Retina (tissue), 1 donor: ENCODE data around the gene YBEY.
"Not testable (repeated sequence)": the region's sequence is repeated elsewhere in the genome, so short reads cannot be mapped to it uniquely, and the experiment has no call there.

Source experiments
- DNase-seq: peaks from one replicate; pipeline ENCODE4 v3.0.0-alpha.2; 2016

The YBEY gene, protein sequence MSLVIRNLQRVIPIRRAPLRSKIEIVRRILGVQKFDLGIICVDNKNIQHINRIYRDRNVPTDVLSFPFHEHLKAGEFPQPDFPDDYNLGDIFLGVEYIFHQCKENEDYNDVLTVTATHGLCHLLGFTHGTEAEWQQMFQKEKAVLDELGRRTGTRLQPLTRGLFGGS

DNA sequence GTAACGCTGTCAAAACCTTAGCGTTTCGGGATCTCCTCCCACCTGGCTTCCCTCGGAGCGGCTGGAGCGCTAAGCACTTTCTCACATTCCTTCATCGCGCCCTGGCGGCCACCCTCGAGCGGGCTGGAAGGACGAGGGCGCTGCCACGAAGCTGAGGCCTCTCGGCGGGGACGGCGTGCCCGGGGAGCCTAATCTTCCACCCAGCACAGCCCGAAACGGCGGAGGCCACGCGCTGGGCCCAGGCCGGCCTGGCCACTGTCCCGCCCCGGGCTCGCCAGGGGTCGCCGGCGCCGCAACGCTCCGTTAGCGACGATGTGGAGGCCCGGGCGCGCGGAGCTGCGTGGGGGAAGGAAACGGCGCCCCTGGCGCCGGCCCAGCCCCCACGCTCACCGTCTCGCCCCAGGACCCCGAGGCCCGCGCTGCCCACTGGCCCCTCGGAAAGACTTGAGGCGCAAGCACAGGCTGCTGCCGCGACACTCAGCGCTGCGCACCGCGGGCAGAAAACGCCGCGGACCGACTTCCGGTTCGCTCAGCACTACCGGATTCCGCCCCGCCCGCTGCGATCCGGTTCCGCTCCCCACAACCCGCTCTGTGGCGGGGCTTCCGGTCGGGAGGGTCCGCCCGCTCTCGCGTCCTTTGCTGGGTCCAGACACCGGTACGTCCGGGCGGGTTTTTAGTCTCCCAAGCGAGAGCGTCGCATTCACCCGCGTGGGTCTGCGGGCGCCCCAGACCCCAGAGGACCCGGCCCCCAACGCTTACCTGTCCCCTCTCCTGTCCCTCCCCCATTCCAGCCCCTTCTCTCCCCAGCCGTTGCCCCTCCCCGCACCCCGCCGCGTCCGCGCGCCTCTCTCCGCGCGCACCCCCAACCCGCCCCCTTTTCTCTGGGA is at the start of gene YBEY:
Gene YBEY, plus strand, starts transcription at position 582 of the 887 bp plus-strand sequence. CDS start 572 bp downstream, outside the sequence.
- peak; percentile 95 for DNase-seq

DNA sequence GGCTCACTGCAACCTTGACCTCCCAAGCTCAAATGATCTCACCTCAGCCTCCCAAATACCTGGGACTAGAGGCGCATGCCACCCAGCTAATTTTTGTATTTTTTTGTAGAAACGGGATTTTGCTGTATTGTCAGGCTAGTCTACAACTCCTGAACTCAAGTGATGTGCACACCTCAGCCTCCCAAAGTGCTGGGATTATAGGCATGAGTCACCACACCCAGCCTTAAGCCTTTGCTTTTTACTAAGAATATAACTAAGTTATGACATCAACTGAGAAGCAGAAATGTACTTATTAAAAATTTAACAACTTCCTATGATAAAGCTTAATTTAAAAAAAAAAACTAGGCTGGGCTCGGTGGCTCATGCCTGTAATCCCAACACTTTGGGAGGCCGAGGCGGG is 48.7 kb upstream of the YBEY start:
- DNase-seq: no peak

DNA sequence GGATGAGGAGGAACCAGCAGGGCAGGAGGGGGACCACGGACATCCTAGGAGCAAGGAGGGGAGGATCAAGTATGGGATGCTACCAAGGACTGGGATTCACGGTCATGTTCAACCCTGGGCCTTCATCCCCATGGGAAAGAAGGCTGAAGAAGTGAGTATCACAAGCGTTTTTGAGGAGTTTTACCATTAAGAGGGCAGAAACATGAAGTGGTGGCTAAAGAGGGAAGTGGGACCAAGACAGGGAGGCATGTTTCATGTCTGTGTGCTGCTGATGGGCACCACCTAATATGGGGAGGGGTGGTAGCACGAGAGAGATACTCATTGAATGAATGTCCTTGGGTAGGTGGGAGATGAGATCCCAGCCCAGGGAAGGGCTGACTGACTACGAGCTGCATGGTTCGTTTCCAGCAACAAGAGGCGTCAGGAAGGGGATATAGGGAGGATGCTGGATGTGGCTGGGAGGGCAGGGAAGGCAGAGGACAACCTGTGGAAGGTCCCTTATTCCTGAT is 46.3 kb upstream of the YBEY start:
- no peak for DNase-seq

DNA sequence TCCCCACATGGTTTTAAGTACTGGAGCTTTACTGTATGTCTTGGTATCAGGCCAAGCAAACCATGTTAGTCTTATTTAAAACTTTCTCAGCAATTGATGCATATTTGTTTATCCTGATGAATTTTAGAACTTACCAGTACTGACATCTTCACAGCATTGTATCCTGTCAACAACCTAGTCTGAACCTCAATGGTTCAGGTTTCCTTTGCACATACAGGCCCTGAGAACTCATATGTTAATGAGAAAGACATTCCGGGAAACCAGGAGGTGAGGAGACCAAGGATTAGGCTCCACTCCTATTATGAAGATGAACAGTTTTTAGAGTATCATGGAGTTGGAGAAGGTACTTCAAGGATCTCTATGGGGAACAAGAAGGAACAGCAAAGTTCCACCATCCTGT is 44.6 kb upstream of the YBEY start:
- not testable (repeated sequence) for DNase-seq

DNA sequence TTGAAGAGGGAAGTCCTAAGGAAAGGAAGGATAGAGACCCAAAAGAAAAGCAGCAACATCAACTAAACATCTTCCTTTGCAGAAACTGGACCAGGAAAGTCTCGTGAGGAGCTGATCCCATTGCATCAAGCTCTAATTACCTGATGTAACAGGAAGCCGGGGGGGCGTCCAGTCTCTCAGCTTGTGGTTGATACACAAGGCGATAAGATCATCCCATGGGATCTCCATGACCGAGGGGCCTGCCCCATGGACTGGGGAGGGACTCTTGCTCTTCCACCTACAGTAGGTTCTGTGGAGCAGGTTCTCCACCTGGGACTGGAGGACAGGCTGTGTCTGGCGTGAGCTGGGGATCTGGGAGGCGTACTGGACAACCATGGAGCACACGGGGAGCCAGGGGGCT is 42.8 kb upstream of the YBEY start:
- no peak for DNase-seq

DNA sequence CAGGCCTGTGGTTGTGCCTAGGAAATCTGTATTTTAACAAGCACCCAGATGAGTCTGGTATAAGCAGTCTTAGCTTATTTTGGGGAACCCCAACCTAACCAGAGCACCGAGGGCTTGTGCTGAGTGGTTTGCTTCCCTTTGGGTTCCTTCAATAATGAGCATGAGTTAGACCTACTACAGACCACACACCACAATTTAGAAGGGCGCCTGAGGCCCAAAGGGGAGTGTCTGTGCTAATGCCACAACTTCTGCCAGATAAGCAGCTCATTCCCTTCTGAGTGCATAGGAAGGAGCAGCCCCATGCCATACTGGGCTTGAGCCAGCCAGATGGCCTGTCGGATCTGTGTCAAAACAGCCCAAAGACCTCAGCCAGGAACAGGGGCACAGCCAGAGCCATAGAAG is 42.2 kb upstream of the YBEY start:
- DNase-seq: no peak

DNA sequence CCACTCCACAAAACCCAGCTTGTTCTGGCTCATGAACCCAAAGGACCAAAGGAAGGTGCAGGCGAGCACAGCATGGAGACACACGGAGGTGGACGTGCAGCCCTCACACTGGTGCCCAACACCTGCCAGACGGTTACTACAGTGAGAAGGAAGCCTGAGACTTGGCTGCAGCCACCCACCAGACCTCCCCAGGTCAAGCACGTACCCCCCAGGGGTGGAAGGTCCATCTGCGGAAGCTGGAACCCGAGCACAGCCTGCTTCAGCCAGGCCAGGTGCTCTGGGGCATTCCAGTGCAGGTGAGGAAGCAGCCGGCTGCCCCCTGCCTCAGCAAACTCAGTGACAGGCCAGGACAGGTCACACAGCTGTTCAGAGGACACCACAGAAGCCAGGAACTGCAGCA is 41.5 kb upstream of the YBEY start:
- no peak for DNase-seq

DNA sequence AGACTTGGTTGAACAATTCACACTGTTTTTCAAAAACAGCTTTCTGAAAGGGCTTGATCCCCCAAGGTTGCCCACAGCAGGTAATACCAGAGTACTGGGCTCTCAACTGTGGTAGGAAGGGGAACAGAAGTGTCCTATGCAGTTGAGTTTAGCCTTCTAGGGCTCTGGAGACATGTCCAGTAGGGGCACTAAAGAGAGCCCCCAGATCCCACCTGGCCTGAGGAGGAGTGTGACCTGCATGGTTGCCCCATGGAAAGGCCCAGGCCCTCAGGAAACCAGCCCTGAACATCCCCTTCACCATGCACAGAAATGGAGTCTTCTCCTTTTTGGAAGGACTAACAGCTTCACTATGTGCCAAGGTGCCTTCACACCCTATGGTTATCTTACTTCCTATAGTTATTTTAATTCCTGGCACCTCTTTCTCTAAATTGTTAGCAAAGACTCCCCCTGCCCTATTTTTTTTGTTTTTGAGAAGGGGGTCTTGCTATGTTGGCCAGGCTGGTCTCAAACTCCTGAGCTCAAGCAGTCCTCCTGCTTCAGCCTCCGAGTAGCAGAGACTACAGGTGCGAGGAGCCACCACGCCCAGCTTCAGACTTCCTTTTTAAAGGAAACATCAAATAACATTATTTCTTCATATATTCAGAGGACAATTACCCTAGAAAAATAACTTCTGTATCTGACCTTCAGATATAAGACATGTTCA is 40.8 kb upstream of the YBEY start:
- DNase-seq: no peak

DNA sequence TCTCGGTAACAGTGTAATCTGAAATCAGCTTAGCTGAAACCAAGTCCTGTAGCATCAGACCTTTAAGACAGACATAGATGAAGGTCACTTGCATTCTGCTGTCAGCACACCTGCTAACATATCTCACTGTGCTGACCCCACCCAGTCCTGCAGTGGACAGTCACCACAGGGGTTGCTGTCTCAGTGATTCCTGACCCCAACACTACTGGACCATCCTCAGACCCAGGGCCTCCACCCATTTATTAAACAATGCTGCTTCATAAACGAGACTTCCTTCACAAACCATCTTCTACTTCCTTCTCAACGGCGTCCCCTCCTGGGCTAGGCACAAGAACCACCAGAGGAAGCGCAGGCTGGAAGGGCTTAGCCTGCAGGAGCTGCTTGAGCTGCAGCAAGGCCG is 39.8 kb upstream of the YBEY start:
- DNase-seq: no peak

DNA sequence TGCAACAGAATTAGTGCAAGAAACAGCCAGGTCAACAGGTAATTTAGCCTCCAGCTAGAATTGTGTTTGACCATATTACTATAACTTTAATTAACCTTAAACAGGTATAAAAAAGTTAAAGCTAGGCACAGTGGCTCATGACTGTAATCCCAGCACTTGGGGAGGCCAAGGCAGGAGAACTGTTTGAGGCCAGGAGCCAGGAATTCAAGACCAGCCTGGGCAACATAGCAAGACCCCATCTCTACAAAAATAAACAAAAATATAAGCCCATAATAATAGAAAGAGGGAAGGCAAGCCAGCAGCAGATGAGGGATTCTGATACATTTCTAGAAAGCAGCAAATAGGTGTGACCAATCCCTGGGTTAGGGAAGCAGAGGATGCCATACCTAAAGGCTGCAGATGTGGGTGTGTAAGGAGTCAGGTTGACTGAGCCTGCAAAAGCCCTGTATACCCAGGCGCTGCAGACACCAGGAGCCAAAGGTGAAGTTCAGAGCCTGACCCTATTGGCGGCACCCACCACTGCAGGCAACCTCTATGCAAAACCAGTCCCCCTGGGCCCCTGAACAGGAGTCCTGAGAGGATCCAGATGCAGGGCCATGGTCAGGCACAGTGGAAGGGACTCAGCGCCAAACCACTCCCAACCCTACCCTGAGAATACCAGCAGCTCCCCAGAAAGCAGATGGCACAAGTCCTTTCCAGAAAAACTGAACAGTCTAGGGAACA is 38.3 kb upstream of the YBEY start:
- DNase-seq: no peak

DNA sequence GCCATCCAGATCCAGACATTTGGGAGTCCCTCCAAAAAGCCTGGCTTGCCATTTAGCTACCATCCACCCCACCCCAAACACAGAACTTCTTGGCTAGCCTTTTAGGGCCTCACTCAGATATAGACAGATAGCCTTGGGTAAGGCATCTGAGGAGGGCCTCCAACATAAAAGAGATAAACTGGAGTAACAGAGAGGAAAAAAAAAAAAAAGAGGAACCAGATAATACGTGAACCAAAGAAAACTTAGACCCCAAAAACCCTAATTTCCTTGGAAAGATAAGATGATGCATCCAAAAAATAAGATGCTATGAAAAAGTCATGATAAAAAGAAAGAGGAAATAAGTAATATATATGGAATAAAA is 37.7 kb upstream of the YBEY start:
- DNase-seq: no peak

DNA sequence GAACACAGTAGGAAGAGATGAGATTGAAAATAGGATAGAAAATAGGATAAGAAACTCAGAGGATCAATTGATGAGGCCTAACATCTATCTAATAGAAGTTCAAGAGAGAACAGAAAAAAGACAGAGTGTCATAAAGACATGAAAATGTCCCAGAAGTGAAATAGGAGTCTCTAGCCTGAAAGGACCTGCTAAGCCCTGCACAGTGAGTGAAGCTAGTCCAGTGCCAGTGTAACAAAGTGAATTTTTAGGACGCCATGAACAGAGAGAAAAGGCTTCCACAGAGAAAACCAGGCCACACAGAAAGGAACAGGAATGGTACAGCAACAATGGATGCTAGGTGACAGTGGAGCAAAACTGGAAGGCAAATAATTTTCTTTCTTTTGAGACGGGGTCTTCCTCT is 37.3 kb upstream of the YBEY start:
- DNase-seq: no peak

DNA sequence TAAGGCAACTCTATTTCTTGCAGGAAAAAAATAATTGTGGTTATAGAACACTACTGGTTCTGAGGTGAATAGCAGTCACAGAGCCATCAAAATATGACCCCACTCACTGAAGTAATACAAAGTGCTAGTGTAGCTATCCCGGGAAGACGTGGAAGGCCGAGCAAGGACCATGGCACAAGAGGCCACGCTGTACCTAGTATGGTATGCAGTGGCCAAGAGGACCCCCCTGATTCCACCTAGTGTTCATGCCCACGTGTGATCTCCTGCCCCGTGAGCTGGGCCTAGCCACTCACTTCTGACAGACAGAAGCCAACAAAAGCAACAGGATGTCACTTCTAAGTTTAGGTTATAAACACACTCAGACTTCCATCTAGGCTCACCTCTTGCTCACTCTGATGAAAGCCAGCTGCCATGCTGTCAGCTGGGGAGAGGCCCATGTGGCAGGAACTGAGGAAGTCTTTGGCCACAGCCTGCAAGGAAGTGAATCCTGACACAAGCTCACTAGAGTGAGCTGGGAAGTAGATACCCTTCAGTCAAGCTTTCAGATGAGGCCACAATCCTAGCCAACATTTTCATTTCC is 35.9 kb upstream of the YBEY start:
- DNase-seq: no peak

DNA sequence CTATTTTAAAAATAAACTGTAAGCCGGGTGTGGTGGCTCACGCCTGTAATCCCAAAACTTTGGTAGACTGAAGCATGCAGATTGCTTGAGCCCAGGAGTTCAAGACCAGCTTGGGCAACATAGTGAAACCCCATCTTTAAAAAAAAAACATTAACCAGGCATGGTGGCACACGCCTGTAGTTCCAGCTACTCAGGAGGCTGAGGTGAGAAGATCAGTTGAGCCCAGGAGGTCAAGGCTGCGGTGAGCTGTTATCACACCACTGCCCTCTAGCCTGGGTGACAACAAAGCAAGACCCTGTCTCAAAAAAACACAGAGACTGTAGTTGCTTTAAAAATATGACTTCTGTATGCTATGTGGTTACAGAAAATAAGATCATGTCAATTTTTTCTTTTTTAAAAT is 33.3 kb upstream of the YBEY start:
- no peak for DNase-seq

DNA sequence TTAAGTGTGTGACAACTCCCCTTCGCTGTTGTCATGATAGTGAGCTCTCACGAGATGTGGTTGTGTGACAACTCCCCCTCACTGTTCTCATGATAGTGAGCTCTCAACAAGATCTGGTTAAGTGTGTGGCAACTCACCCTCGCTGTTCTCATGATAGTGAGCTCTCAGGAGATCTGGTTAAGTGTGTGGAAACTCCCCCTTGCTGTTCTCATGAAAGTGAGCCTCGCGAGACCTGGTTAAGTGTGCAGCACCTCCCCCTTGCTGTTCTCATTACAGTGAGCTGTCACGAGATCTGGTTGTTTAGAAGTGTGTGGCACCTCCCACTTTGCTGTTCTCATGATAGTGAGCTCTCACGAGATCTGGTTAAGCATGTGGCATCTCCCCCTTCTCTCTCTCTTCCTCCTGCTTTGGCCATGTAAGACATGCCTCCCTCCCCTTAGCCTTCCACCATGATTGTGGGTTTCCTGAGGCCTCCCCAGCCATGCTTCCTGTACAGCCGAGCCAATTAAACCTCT is 32.5 kb upstream of the YBEY start:
- no peak for DNase-seq

DNA sequence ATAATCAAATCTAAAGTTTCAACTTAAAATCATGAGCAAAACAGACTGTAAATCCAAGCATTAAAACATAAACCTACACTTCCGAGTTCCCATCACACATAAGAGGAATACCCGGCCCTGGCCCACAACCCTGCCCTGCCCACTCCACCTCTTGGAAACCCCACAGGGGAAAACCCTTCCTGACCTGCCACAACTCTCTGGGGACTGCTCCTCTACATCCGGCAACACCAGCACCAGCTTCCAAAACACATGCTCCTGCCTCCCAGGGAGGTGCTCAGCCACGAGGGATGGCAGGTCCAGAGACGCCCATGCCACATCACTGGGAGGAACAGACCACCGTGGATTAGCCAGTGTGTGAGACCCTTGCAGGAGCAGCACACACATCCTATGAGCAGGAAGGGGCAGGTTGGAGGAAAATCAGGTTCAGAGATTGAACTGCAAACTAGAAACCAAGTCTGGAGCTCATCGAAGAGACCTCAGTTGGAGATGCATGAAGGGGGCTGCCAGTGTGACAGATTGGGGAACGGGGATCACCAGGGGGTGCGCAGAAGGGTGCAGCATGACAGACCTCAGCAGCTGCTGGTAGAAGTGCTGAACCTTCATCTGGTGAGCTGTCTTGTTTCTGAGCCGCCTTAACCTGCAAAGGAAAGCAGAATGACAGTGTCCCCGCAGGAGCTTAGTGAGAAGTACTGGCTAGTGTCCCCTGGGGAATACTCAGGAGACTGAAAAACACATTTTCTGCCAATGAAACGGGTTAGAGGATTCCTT is 31.8 kb upstream of the YBEY start:
- no peak for DNase-seq

DNA sequence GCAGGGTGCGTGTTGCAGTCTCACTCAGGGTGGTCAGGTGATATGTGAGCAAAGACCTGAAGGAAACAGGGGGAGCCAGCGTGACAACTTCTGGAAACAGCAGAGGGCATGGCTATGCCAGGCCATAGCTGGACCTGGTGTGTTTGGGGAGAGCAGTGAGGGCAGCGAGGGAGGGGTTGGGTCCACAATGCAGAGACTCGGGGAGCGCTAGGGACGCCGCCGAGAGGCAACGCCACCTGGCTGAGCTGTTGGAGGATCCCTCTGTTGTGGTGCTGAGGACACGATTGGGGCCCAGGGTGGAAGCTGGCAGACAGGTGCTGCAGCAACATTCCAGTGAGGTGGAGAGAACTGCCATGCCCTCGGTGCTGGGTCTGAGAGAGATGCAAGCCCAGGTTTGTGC is 31.0 kb upstream of the YBEY start:
- DNase-seq: no peak

DNA sequence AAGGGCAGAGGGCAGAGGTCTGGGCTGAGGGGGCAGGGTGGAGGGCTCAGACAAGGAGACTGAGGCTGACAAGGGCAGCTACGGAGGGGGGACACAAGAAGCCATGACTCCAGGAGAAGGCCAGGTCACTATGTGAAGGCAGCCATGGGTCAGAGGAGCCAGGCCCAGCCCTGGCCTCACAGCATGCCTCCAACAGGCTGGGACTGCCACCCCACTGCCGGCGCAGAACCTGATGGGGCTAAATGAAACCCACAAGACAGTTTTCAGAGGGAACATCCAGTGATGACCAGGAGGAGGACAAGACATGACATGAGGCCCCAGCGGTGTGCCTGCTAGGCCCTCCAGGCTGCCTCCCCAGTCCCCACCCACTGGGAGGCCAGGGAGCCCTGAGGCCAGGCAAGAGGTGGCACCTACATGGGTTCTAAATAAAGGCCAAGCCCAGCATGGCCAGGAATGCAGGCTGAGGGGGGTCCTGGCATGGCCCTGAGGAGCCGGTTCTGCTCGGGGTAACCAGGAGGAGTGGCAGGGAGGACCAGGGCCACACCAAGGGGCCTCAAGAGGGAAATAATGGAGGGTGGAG is 30.3 kb upstream of the YBEY start:
- DNase-seq: no peak

DNA sequence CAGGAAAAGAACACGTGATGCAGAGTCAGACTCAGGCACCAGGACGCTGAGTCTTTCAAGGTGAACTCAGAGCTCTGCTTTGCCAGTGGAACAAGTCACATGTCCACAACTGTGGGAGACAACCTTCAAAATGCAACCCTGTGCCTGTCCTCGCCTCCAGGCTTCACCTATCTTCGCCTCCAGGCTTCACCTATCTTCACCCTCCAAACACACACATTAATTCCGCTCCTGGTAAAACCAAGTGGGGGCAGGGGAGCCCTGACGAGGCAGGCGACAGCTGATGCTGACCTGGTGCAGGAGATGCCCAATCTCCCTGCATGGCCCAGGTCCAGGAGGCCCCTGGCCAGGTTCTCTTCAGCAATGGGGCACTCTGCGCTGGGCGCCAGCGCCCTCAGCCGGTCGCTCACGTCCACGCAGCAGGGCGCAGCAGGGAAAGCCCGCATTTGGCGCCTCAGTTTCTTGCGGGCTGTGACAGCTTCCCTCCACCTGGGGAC is 29.6 kb upstream of the YBEY start:
- DNase-seq: no peak

DNA sequence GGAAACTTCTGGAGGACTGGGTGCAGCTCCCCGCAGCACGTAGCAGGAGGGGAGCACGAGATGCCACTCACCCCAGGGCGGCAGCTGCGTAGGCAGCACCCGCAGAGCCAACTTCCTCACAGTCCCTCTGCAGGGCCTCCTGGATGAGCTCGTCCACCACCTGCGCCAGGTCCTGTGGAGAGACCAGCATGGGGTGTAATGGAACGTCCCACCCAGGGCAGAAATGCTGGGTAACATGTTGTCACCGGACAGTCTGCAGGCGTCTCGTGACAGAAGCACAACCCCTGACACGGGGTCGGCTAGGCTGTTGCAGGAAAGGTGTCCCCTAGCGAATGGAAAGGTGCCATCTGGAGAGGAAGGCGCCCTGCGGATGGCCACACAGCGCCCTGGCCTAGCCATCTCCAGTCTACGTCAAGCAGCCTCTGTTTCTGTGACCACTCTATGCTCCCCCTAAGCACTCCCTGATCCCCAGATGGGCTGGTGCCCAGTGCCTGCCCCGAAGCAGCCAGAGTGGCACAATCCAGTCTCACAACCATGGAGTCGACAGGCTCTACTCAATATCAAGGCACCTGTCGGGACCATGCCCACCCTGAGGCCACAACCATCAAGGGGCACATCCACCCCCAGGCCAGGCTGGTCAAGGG is 22.0 kb upstream of the YBEY start:
- no peak for DNase-seq

DNA sequence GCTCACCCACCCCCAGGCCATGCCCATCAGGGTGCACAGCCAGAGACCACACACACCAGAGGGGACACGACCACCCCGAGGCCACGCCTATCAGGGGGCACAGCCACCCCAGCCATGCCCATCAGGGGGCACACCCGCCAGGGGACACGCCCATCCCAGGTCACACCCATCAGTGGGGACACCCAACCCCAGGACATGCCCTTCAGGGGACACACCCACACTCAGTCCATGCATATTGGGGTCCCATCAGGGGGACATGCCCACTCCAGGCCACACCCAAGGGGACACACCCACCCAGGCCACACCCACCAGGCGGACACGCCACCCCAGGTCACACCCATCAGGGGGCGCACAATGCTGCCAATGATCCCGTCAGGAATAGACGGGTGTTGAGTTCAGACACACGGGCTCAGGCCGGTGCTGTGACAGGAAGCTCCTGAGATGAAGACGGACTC is 21.4 kb upstream of the YBEY start:
- no peak for DNase-seq
